IMR-90 (cell line): ENCODE measurements around the gene LUZP2. TPM values are rescaled to one million over a fixed set of nuclear protein-coding genes. Genes with fewer than 3 reads are reported as not detected.

Experiments
- ATAC-seq: fragments of 200-7000 bp; cut with Tn5 transposase; 2 replicates; pipeline ENCODE4 v1.9.1; 2020; ENCODE audit warnings: low read depth, mild to moderate bottlenecking, moderate library complexity
- BruUV-seq: library from RNA; stranded (reverse); fragments of 400-500 nt; replicated peaks from 2 replicates; lab custom pipeline; 2021; lab: Mats Ljungman, UMichigan
- CTCF ChIA-PET: fragments of 300-600 bp; formaldehyde crosslinking; extraction: SDS; loops from one replicate; lab custom pipeline; 2021; ENCODE audit warnings: antibody characterized with exemption; lab: Yijun Ruan, JAX
- POLR2A ChIA-PET: fragments of 300-600 bp; sonication (Branson Sonifier 250); formaldehyde crosslinking; loops from one replicate; lab custom pipeline; 2022; ENCODE audit warnings: antibody characterized with exemption; ENCODE audit not compliant: unreplicated experiment; lab: Charles Lee
- DNase-seq: peaks from one replicate; pipeline ENCODE4 v3.0.0; 2013
- H2AFZ ChIP-seq: replicated peaks from 2 replicates; pipeline ENCODE3; 2013; ENCODE audit warnings: low read length, mild to moderate bottlenecking; ENCODE audit not compliant: poor library complexity
- H2AK5ac ChIP-seq: 2 replicates; pipeline ENCODE4 v1.6.1; 2013; ENCODE audit warnings: low read depth, low read length, inconsistent platforms
- H2AK9ac ChIP-seq: replicated peaks from 2 replicates; pipeline ENCODE3; 2013; ENCODE audit warnings: mild to moderate bottlenecking, low read depth, low read length, moderate library complexity; ENCODE audit not compliant: poor library complexity
- H2BK120ac ChIP-seq: 2 replicates; pipeline ENCODE4 v1.6.1; 2013; ENCODE audit warnings: low read depth, low read length, inconsistent platforms
- H2BK15ac ChIP-seq: 3 replicates; pipeline ENCODE4 v1.6.1; 2013; ENCODE audit warnings: low read depth, low read length, inconsistent platforms
- H2BK20ac ChIP-seq: 2 replicates; pipeline ENCODE4 v1.6.1; 2013; ENCODE audit warnings: low read depth, mild to moderate bottlenecking, inconsistent platforms, low read length, moderate library complexity
- H2BK5ac ChIP-seq: 2 replicates; pipeline ENCODE4 v1.6.1; 2013; ENCODE audit warnings: mild to moderate bottlenecking, low read depth, low read length, inconsistent platforms; ENCODE audit not compliant: poor library complexity, severe bottlenecking
- H3K14ac ChIP-seq: replicated peaks from 2 replicates; pipeline ENCODE4 v1.6.1; 2013; ENCODE audit warnings: low read depth, low read length, inconsistent platforms
- H3K18ac ChIP-seq: 2 replicates; pipeline ENCODE4 v1.6.1; 2013; ENCODE audit warnings: low read depth, low read length, control low read depth
- H3K23ac ChIP-seq: 2 replicates; pipeline ENCODE4 v1.6.1; 2013; ENCODE audit warnings: low read depth, low read length, inconsistent platforms
- H3K27ac ChIP-seq: 2 replicates; pipeline ENCODE4 v1.5.1; 2013; ENCODE audit warnings: mild to moderate bottlenecking, control low read depth, low read length; ENCODE audit not compliant: insufficient read depth
- H3K27me3 ChIP-seq: 2 replicates; pipeline ENCODE4 v1.6.1; 2013; ENCODE audit warnings: low read length; ENCODE audit not compliant: control insufficient read depth, insufficient read depth
- H3K36me3 ChIP-seq: 2 replicates; pipeline ENCODE4 v1.6.1; 2013; ENCODE audit warnings: low read length, mixed read lengths; ENCODE audit not compliant: control insufficient read depth, insufficient read depth
- H3K4ac ChIP-seq: 2 replicates; pipeline ENCODE4 v1.6.1; 2013; ENCODE audit warnings: low read depth, low read length, inconsistent platforms
- H3K4me1 ChIP-seq: 2 replicates; pipeline ENCODE4 v1.6.1; 2013; ENCODE audit warnings: low read length, mixed read lengths; ENCODE audit not compliant: control insufficient read depth, insufficient read depth
- H3K4me2 ChIP-seq: 2 replicates; pipeline ENCODE4 v1.6.1; 2013; ENCODE audit warnings: low read depth, mild to moderate bottlenecking, control low read depth, low read length, moderate library complexity
- H3K4me3 ChIP-seq: 2 replicates; pipeline ENCODE4 v1.5.1; 2013; ENCODE audit warnings: low read depth, mild to moderate bottlenecking, control low read depth, low read length, moderate library complexity; ENCODE audit not compliant: insufficient read depth
- H3K56ac ChIP-seq: 2 replicates; pipeline ENCODE4 v1.6.1; 2013; ENCODE audit warnings: low read length, inconsistent platforms; ENCODE audit not compliant: insufficient read depth; ENCODE audit errors: extremely low read depth
- H3K79me1 ChIP-seq, 2 experiments: 2 replicates each; pipeline ENCODE4 v1.6.1; 2013; ENCODE audit warnings: low read length in 2 of 2, inconsistent platforms in 1 of 2, low read depth in 1 of 2
- H3K9ac ChIP-seq: 2 replicates; pipeline ENCODE4 v1.6.1; 2013; ENCODE audit warnings: low read depth, low read length, control low read depth
- H3K9me1 ChIP-seq: 2 replicates; pipeline ENCODE4 v1.6.1; 2013; ENCODE audit warnings: low read length, inconsistent platforms; ENCODE audit not compliant: insufficient read depth
- H3K9me3 ChIP-seq: 2 replicates; pipeline ENCODE4 v1.6.1; 2013; ENCODE audit warnings: low read length; ENCODE audit not compliant: control insufficient read depth, insufficient read depth
- H4K20me1 ChIP-seq: 2 replicates; pipeline ENCODE4 v1.6.1; 2013; ENCODE audit warnings: low read length, inconsistent platforms; ENCODE audit not compliant: insufficient read depth
- H4K5ac ChIP-seq: 2 replicates; pipeline ENCODE4 v1.6.1; 2013; ENCODE audit warnings: mild to moderate bottlenecking, low read depth, low read length, control low read depth
- H4K8ac ChIP-seq, 2 experiments: 2 replicates each; pipeline ENCODE4 v1.6.1; 2013; ENCODE audit warnings: low read depth in 2 of 2, low read length in 2 of 2, control low read depth in 1 of 2, inconsistent platforms in 1 of 2
- H4K91ac ChIP-seq: 2 replicates; pipeline ENCODE4 v1.6.1; 2013; ENCODE audit warnings: low read depth, low read length, inconsistent platforms; ENCODE audit not compliant: insufficient read depth
- BHLHE40 ChIP-seq: fragments of 150-350 bp; IDR thresholded peaks from 2 replicates; pipeline ENCODE4 v1.6.1; 2016; ENCODE audit warnings: mild to moderate bottlenecking, low read depth, low read length
- CHD1 ChIP-seq: IDR thresholded peaks from 2 replicates; pipeline ENCODE4 v1.6.1; 2012; ENCODE audit warnings: low read depth, low read length, improper control_type of control experiment
- CTCF ChIP-seq: conservative IDR thresholded peaks from 2 replicates; pipeline ENCODE4 v1.5.1; 2012; ENCODE audit warnings: mild to moderate bottlenecking, low read depth, low read length, improper control_type of control experiment
- ELK1 ChIP-seq: fragments of 150-350 bp; IDR thresholded peaks from 2 replicates; pipeline ENCODE4 v1.6.1; 2016; ENCODE audit warnings: low read depth, mild to moderate bottlenecking, low read length, moderate library complexity, borderline replicate concordance
- FOS ChIP-seq: fragments of 150-350 bp; IDR thresholded peaks from 2 replicates; pipeline ENCODE4 v1.6.1; 2016; ENCODE audit warnings: low read depth, low read length
- MAFK ChIP-seq: IDR thresholded peaks from 2 replicates; pipeline ENCODE4 v1.6.1; 2012; ENCODE audit warnings: low read depth, low read length, improper control_type of control experiment
- MAZ ChIP-seq: IDR thresholded peaks from 2 replicates; pipeline ENCODE4 v1.6.1; 2012; ENCODE audit warnings: low read depth, mild to moderate bottlenecking, low read length, improper control_type of control experiment, moderate library complexity, borderline replicate concordance
- NFE2L2 ChIP-seq: fragments of 150-350 bp; IDR thresholded peaks from 2 replicates; pipeline ENCODE4 v1.6.1; 2016; ENCODE audit warnings: low read depth, mild to moderate bottlenecking, low read length
- POLR2A ChIP-seq: IDR thresholded peaks from 2 replicates; pipeline ENCODE4 v1.6.1; 2012; ENCODE audit warnings: mild to moderate bottlenecking, low read depth, low read length
- RAD21 ChIP-seq: IDR thresholded peaks from 2 replicates; pipeline ENCODE4 v1.6.1; 2012; ENCODE audit warnings: low read length, improper control_type of control experiment
- RFX5 ChIP-seq: IDR thresholded peaks from 2 replicates; pipeline ENCODE4 v1.8.0; 2012; ENCODE audit warnings: low read depth, mild to moderate bottlenecking, low read length, moderate library complexity
- SMC3 ChIP-seq: fragments of 150-350 bp; IDR thresholded peaks from 2 replicates; pipeline ENCODE4 v1.6.1; 2016; ENCODE audit warnings: low read depth, mild to moderate bottlenecking, antibody characterized with exemption, low read length, moderate library complexity
- USF2 ChIP-seq: fragments of 150-350 bp; IDR thresholded peaks from 2 replicates; pipeline ENCODE4 v1.6.1; 2017; ENCODE audit warnings: mild to moderate bottlenecking, antibody characterized with exemption, low read length, low read depth
- WGBS, 2 experiments: methylation state at CpG; one replicate each; pipeline versions ENCODE4 v1.1.5 to v1.1.7; 2013; ENCODE audit warnings: missing lambda C conversion rate in 2 of 2; ENCODE audit not compliant: insufficient read length in 1 of 2; ENCODE audit errors: extremely low coverage in 2 of 2; 5-methylcytosine and 5-hydroxymethylcytosine counted together
- dilution Hi-C: fragments of 300-500 bp; cut with HindIII; formaldehyde crosslinking; loops from one replicate; pipeline ENCODE4 v1.14.3; 2018; ENCODE audit warnings: low sequenced_read_pairs; ENCODE audit not compliant: unreplicated experiment
- in situ Hi-C: fragments of 300-500 bp; cut with MboI; formaldehyde crosslinking; loops from 3 replicates; pipeline ENCODE4 v1.14.3; 2019; ENCODE audit warnings: low sequenced_read_pairs, inconsistent platforms, mixed read lengths
- intact Hi-C: fragments of 100-400 bp; cut with micrococcal nuclease; formaldehyde crosslinking; loops from 2 replicates; pipeline ENCODE4 v1.10.0; 2022
- polyA plus RNA-seq, 3 experiments: library from polyadenylated mRNA; depleted of rRNA; stranded (reverse); fragments of >200 nt; gene quantifications; 2 replicates each; pipeline ENCODE4 v1.2.3, GENCODE V29; 2012; ENCODE audit warnings: low replicate concordance in 1 of 3
- total RNA-seq: library from RNA; depleted of rRNA; stranded (reverse); fragments of >200 nt; gene quantifications from 2 replicates; pipeline ENCODE4 v1.2.3, GENCODE V29; 2012

Gene LUZP2
- total and polyA plus RNA-seq, 2 of the 4 experiments (the other 2 are of a cell fraction) = 0.89 to 2.0 TPM

GRCh38 chr11:24866743-24867142 is 369.9 kb downstream of the LUZP2 start:
- WGBS, 2 experiments = no CpG with 5 or more reads among the region's 4 CpGs
- no peak overlapping the region for H3K56ac ChIP-seq
- H3K4me1 ChIP-seq = no peaks in the 10 kb centered on the region
- no peak for TF ChIP-seq BHLHE40
- no peak for TF ChIP-seq CTCF
- no peak for TF ChIP-seq RFX5
- no peak for TF ChIP-seq SMC3
- TF ChIP-seq CHD1 = no peak
- TF ChIP-seq ELK1 = no peak
- TF ChIP-seq POLR2A = no peak
- no peak for TF ChIP-seq MAZ
- TF ChIP-seq FOS = no peak
- no peak for TF ChIP-seq RAD21
- no peak for TF ChIP-seq NFE2L2
- no peak for TF ChIP-seq USF2
- no peak for TF ChIP-seq MAFK
- H3K4ac ChIP-seq = no peak overlapping the region
- H3K27ac ChIP-seq = no peak overlapping the region
- no peak overlapping the region for H2AK9ac ChIP-seq
- no peak overlapping the region for H2AFZ ChIP-seq
- H4K91ac ChIP-seq = no peak overlapping the region
- dilution Hi-C loops (no loop called here), in situ Hi-C loops (no loop called here), intact Hi-C loops (no loop called here)
- H3K23ac ChIP-seq = no peak overlapping the region
- H2BK15ac ChIP-seq = no peak overlapping the region
- H3K4me3 ChIP-seq = no peak overlapping the region
- H3K18ac ChIP-seq = no peak overlapping the region
- no TSS peak for BruUV-seq
- H4K5ac ChIP-seq = no peak overlapping the region
- H3K36me3 ChIP-seq = no peaks in the 10 kb centered on the region
- no peaks in the 10 kb centered on the region for H4K20me1 ChIP-seq
- ATAC-seq (no peak), DNase-seq (no peak)
- H2AK5ac ChIP-seq = no peak overlapping the region
- no peak overlapping the region for H2BK120ac ChIP-seq
- no peak overlapping the region for H3K14ac ChIP-seq
- H4K8ac ChIP-seq = no peak overlapping the region
- peaks cover 5% of the 10 kb centered on the region; the same call in 1 of the 2 replicates for H3K9me3 ChIP-seq
- H3K9ac ChIP-seq = no peak overlapping the region
- H3K4me2 ChIP-seq = no peak overlapping the region
- ChIA-PET POLR2A (no interaction called here), CTCF (no interaction called here)
- H2BK20ac ChIP-seq = no peak overlapping the region
- no peak overlapping the region for H2BK5ac ChIP-seq
- no peaks in the 10 kb centered on the region for H3K9me1 ChIP-seq
- no peaks in the 10 kb centered on the region for H3K27me3 ChIP-seq
- no peaks in the 10 kb centered on the region for H3K79me1 ChIP-seq
